Measurements from ENCODE around the gene TIAM2. TPM values are rescaled to one million over a fixed set of nuclear protein-coding genes. Genes with fewer than 3 reads are reported as not detected.
A peak's percentile ranks its signal among the peaks of the same experiment; 100 is the strongest.
"Not testable (repeated sequence)": the region's sequence is repeated elsewhere in the genome, so short reads cannot be mapped to it uniquely, and the experiment has no call there.

Gene TIAM2
- total and polyA plus RNA-seq, 8 donors: 1.1 to 44.2 (median 5.5) TPM

DNA sequence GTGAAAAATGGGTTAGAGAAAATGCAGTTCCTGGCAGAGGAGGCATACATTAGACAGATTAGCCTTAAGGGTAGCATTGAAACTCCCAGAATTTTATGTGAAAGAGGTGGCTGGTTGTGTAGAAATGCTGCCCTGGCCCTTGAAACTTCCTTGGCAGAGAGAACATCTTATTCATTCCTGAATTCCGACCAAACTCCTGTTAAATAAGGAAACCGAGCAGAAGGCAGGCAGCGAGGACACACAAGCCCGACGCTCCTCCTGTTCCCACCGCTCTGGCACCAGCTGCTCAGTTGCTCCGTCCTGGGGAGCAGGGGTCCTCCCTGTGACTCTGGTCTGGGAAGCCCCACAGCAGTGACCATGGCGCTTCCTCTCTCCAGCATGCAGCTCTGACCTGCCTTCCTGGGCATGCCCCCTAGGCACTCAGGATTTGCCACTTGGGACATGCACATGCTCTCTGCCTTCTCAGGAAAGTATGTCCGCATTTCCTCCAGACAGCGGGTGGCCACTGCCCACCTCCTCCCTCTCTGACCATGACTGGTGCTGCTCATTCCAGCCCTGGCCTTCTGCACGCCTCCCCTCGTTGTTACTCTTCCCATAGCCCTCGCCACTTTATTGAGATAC, 233.5 kb downstream of the TIAM2 start:
- Histone ChIP-seq H3K36me3 (no peaks in the 10 kb centered on the region), H3K27ac (no peak overlapping the region), H3K4me3 (no peak overlapping the region), H3K4me1 (peaks cover 0 to 5% (median 0%) of the 10 kb centered on the region in 4 donors), H3K27me3 (no peaks in the 10 kb centered on the region), H3K9me3 (no peaks in the 10 kb centered on the region)
- 64 to 91% (median 74%) methylated on average over 13 of the region's 13 CpGs for WGBS, 5 donors
- DNase-seq: peak in 1 of 2 donors; percentile 48
- intact Hi-C loops (cut with DNase I; ENCODE audit: low total_unique reads): no loop called here
- TF ChIP-seq POLR2AphosphoS5 (IDR thresholded peaks at IDR 0.05) (no peak), POLR2A (IDR thresholded peaks at IDR 0.05) (no peak), EP300 (IDR thresholded peaks at IDR 0.05) (no peak)
- TF ChIP-seq, protein P1, sequence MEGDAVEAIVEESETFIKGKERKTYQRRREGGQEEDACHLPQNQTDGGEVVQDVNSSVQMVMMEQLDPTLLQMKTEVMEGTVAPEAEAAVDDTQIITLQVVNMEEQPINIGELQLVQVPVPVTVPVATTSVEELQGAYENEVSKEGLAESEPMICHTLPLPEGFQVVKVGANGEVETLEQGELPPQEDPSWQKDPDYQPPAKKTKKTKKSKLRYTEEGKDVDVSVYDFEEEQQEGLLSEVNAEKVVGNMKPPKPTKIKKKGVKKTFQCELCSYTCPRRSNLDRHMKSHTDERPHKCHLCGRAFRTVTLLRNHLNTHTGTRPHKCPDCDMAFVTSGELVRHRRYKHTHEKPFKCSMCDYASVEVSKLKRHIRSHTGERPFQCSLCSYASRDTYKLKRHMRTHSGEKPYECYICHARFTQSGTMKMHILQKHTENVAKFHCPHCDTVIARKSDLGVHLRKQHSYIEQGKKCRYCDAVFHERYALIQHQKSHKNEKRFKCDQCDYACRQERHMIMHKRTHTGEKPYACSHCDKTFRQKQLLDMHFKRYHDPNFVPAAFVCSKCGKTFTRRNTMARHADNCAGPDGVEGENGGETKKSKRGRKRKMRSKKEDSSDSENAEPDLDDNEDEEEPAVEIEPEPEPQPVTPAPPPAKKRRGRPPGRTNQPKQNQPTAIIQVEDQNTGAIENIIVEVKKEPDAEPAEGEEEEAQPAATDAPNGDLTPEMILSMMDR (IDR thresholded peaks at IDR 0.05): no peak

DNA sequence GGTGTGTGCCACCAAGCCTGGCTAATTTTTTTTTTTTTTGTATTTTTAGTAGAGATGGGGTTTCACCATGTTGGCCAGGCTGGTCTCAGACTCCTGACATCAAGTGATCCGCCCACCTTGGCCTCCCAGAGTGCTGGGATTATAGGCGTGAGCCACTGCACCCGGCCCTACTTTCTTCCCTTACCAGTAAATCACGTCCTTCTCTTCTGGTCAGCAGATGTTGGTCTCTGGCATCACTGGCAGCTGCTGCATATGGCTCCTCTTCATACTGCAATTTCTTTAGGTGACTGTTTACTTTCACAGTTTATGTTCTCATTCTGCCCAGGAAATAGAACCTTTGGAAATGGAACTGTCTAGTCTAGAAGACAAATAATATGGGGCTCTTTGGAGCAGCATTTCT, 235.9 kb downstream of the TIAM2 start:
- H3K9me3 ChIP-seq; H3K27me3 ChIP-seq; H3K4me1 ChIP-seq; H3K36me3 ChIP-seq; DNase-seq; H3K4me3 ChIP-seq; H3K27ac ChIP-seq; intact Hi-C loops (cut with DNase I; ENCODE audit: low total_unique reads): not testable (repeated sequence)
- WGBS, 5 donors: 79 to 96% (median 89%) methylated on average over 4 of the region's 4 CpGs

DNA sequence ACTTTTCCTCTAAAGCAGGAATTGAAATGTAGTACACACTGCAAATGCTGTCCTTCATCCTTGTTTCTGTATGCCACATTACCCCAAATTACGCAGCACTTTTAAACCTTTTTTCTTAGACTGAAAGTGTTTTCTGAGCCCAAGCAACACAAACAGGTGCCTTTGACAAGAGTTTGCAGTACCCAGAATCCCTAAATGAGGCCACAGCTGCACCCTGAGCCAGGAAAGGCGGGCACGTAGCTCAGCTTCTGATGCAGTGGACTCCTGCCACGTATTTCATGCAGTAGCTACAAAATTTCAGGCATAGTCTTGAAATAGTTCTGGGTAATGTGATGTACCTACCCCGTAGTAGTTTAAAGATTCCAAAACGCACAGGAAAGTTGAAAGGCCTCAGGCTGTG, 237.7 kb downstream of the TIAM2 start:
- intact Hi-C loops (cut with DNase I; ENCODE audit: low total_unique reads): no loop called here
- Histone ChIP-seq H3K9me3 (peaks cover 0 to 5% (median 2%) of the 10 kb centered on the region in 4 donors), H3K4me1 (peaks cover 0 to 7% (median 2%) of the 10 kb centered on the region in 4 donors), H3K4me3 (no peak overlapping the region), H3K27ac (no peak overlapping the region), H3K36me3 (no peaks in the 10 kb centered on the region), H3K27me3 (no peaks in the 10 kb centered on the region)
- WGBS, 5 donors: 70 to 94% (median 86%) methylated on average over 6 of the region's 6 CpGs
- no peak for DNase-seq
- TF ChIP-seq POLR2AphosphoS5 (IDR thresholded peaks at IDR 0.05) (no peak), EP300 (IDR thresholded peaks at IDR 0.05) (no peak), POLR2A (IDR thresholded peaks at IDR 0.05) (no peak)
- TF ChIP-seq, protein P1 (IDR thresholded peaks at IDR 0.05): no peak

GRCh38 chr6:155234167-155234566, 239.1 kb downstream of the TIAM2 start:
- no peak overlapping the region for H3K4me3 ChIP-seq
- intact Hi-C loops (cut with DNase I; ENCODE audit: low total_unique reads): no loop called here
- TF ChIP-seq POLR2A (IDR thresholded peaks at IDR 0.05) (no peak), EP300 (IDR thresholded peaks at IDR 0.05) (no peak), POLR2AphosphoS5 (IDR thresholded peaks at IDR 0.05) (no peak)
- TF ChIP-seq, protein P1 (IDR thresholded peaks at IDR 0.05): no peak
- WGBS, 5 donors: 72 to 91% (median 90%) methylated on average over 3 to 4 of the region's 4 CpGs
- no peaks in the 10 kb centered on the region for H3K27me3 ChIP-seq
- H3K27ac ChIP-seq: no peak overlapping the region
- H3K9me3 ChIP-seq: peaks cover 0 to 6% (median 2%) of the 10 kb centered on the region in 4 donors
- no peaks in the 10 kb centered on the region for H3K36me3 ChIP-seq
- DNase-seq: no peak
- peaks cover 0 to 7% (median 0%) of the 10 kb centered on the region in 4 donors for H3K4me1 ChIP-seq

- Histone ChIP-seq H3K4me1 (peaks cover 0 to 7% (median 0%) of the 10 kb centered on the region in 4 donors), H3K36me3 (no peaks in the 10 kb centered on the region), H3K4me3 (no peak overlapping the region), H3K9me3 (peaks cover 0 to 6% (median 2%) of the 10 kb centered on the region in 4 donors), H3K27me3 (no peaks in the 10 kb centered on the region), H3K27ac (no peak overlapping the region)
- TF ChIP-seq EP300 (IDR thresholded peaks at IDR 0.05) (no peak), POLR2AphosphoS5 (IDR thresholded peaks at IDR 0.05) (no peak), POLR2A (IDR thresholded peaks at IDR 0.05) (no peak)
- TF ChIP-seq, protein P1 (IDR thresholded peaks at IDR 0.05): no peak
- DNase-seq: no peak
- intact Hi-C loops (cut with DNase I; ENCODE audit: low total_unique reads): no loop called here
- WGBS, 5 donors: 81 to 94% (median 91%) methylated on average over 4 of the region's 4 CpGs
Measured at GRCh38 chr6:155234687-155235086, 239.6 kb downstream of the TIAM2 start.
